HCT116 (cell line): ENCODE results near the gene PATZ1. TPM values are rescaled to one million over a fixed set of nuclear protein-coding genes. Genes with fewer than 3 reads are reported as not detected.

Experiments used
- ATAC-seq: fragments of 200-7000 bp; cut with Tn5 transposase; 2 replicates; pipeline ENCODE4 v1.9.1; 2020; ENCODE audit warnings: mild to moderate bottlenecking, moderate library complexity
- BruUV-seq: library from RNA; stranded (reverse); fragments of 400-500 nt; replicated peaks from 2 replicates; lab custom pipeline; 2021; lab: Mats Ljungman, UMichigan
- CTCF ChIA-PET: fragments of 300-600 bp; sonication (Branson Sonifier 250); formaldehyde crosslinking; loops from one replicate; lab custom pipeline; 2021; ENCODE audit warnings: antibody characterized with exemption; lab: Charles Lee
- POLR2A ChIA-PET: fragments of 300-600, 350-600 bp; sonication (Branson Sonifier 250); formaldehyde crosslinking; loops from one replicate; lab custom pipeline; 2021; ENCODE audit warnings: antibody characterized with exemption; lab: Charles Lee
- RAD21 ChIA-PET, 2 experiments: fragments of 300-600 bp; sonication (Branson Sonifier 250); formaldehyde crosslinking; loops; one replicate each; lab custom pipeline; 2023; ENCODE audit warnings: low total read pairs in 2 of 2; ENCODE audit not compliant: uncharacterized antibody in 2 of 2, unreplicated experiment in 2 of 2, low non-redundant PET in 1 of 2; lab: Charles Lee
- DNase-seq: peaks from one replicate; pipeline ENCODE4 v3.0.0-alpha.2; 2010; ENCODE audit warnings: low read depth, low spot score
- H2AFZ ChIP-seq: fragments of 200-600 bp; shearing (Covaris generic), sonication (generic); 2 replicates; pipeline ENCODE4 v1.6.1; 2017; ENCODE audit warnings: low read depth, mixed run types, mixed read lengths, antibody characterized with exemption, low read length; ENCODE audit not compliant: poor library complexity, severe bottlenecking
- H3K27ac ChIP-seq: 2 replicates; pipeline ENCODE4 v1.5.1; 2012; ENCODE audit warnings: low read depth, low read length
- H3K27me3 ChIP-seq: fragments of 200-600 bp; sonication (generic); 2 replicates; pipeline ENCODE4 v1.6.1; 2016; ENCODE audit warnings: mixed run types, low read length, mixed read lengths; ENCODE audit not compliant: insufficient read depth
- H3K36me3 ChIP-seq, 2 experiments: fragments of 200-500 bp in 1 of 2; fragments of 200-600 bp in 1 of 2; sonication (Bioruptor generic) in 1 of 2; sonication (generic) in 1 of 2; 2 replicates each; pipeline versions ENCODE4 v1.5.1 to v1.6.1; 2014 to 2016; ENCODE audit warnings: low read length in 2 of 2, inconsistent platforms in 1 of 2, mixed read lengths in 1 of 2, mixed run types in 1 of 2; ENCODE audit not compliant: insufficient read depth in 2 of 2, control insufficient read depth in 1 of 2
- H3K4me1 ChIP-seq, 2 experiments: fragments of 200-600 bp in 1 of 2; sonication (generic) in 1 of 2; 2 replicates each; pipeline versions ENCODE4 v1.5.1 to v1.6.1; 2012 to 2017; ENCODE audit warnings: low read length in 2 of 2, inconsistent platforms in 1 of 2, mild to moderate bottlenecking in 1 of 2, mixed read lengths in 1 of 2, mixed run types in 1 of 2, moderate library complexity in 1 of 2; ENCODE audit not compliant: insufficient read depth in 2 of 2, control insufficient read depth in 1 of 2
- H3K4me2 ChIP-seq: fragments of 200-600 bp; sonication (generic); 2 replicates; pipeline ENCODE4 v1.6.1; 2017; ENCODE audit warnings: mixed run types, low read length, mixed read lengths
- H3K4me3 ChIP-seq, 2 experiments: fragments of 200-600 bp in 1 of 2; sonication (generic) in 1 of 2; replicated peaks in 1 of 2; 2 replicates each; pipeline ENCODE4 v1.5.1; 2011 to 2016; ENCODE audit warnings: low read length in 2 of 2, control low read depth in 1 of 2, low read depth in 1 of 2, mild to moderate bottlenecking in 1 of 2, mixed read lengths in 1 of 2, mixed run types in 1 of 2
- H3K79me2 ChIP-seq: fragments of 200-600 bp; sonication (generic); 2 replicates; pipeline ENCODE4 v1.6.1; 2017; ENCODE audit warnings: mild to moderate bottlenecking, mixed run types, low read length, moderate library complexity, mixed read lengths; ENCODE audit not compliant: insufficient read depth
- H3K9ac ChIP-seq: fragments of 200-600 bp; sonication (generic); 2 replicates; pipeline ENCODE4 v1.6.1; 2016; ENCODE audit warnings: low read length, mixed read lengths
- H3K9me2 ChIP-seq: fragments of 200-600 bp; sonication (generic), shearing (Covaris generic); 2 replicates; pipeline ENCODE4 v1.6.1; 2017; ENCODE audit warnings: mixed run types, mild to moderate bottlenecking, moderate library complexity; ENCODE audit not compliant: insufficient read depth
- H3K9me3 ChIP-seq, 2 experiments: fragments of 200-500 bp in 1 of 2; fragments of 200-600 bp in 1 of 2; sonication (Bioruptor generic) in 1 of 2; sonication (generic) in 1 of 2; 2 replicates each; pipeline ENCODE4 v1.6.1; 2014 to 2017; ENCODE audit warnings: low read length in 2 of 2, mixed read lengths in 2 of 2, inconsistent platforms in 1 of 2, low read depth in 1 of 2, mild to moderate bottlenecking in 1 of 2, mixed run types in 1 of 2, moderate library complexity in 1 of 2; ENCODE audit not compliant: control insufficient read depth in 1 of 2, insufficient read depth in 1 of 2
- H4K20me1 ChIP-seq: fragments of 200-600 bp; sonication (generic), shearing (Covaris generic); 2 replicates; pipeline ENCODE4 v1.6.1; 2017; ENCODE audit warnings: mixed run types, mild to moderate bottlenecking, moderate library complexity; ENCODE audit not compliant: insufficient read depth
- CEBPB ChIP-seq: IDR thresholded peaks from 2 replicates; pipeline ENCODE4 v1.6.1; 2012; ENCODE audit warnings: low read depth
- EGR1 ChIP-seq: IDR thresholded peaks from 2 replicates; pipeline ENCODE4 v1.6.1; 2012; ENCODE audit warnings: low read depth
- EZH2 ChIP-seq: fragments of 200-600 bp; sonication (generic); IDR thresholded peaks from 2 replicates; pipeline ENCODE4 v1.6.1; 2017; ENCODE audit warnings: antibody characterized with exemption, mixed run types
- FOSL1 ChIP-seq: IDR thresholded peaks from 2 replicates; pipeline ENCODE4 v1.6.1; 2012; ENCODE audit warnings: low read depth
- POLR2AphosphoS5 ChIP-seq: IDR thresholded peaks from 2 replicates; pipeline ENCODE4 v1.6.1; 2011; ENCODE audit warnings: mild to moderate bottlenecking, low read depth, low read length, moderate library complexity
- SIN3A ChIP-seq: IDR thresholded peaks from 2 replicates; pipeline ENCODE4 v1.6.1; 2012; ENCODE audit warnings: low read depth
- SP1 ChIP-seq: IDR thresholded peaks from 2 replicates; pipeline ENCODE4 v1.6.1; 2012; ENCODE audit warnings: low read depth
- ZFX ChIP-seq: fragments of 450-650 bp; IDR thresholded peaks from 2 replicates; pipeline ENCODE4 v1.6.1; 2017
- ZNF274 ChIP-seq: fragments of 200-500 bp; sonication (Bioruptor generic); IDR thresholded peaks from 2 replicates; pipeline ENCODE4 v1.6.1; 2014; ENCODE audit warnings: mild to moderate bottlenecking, low read depth, low read length, inconsistent platforms
- intact Hi-C: fragments of 100-400 bp; cut with micrococcal nuclease; formaldehyde crosslinking; loops from 2 replicates; pipeline ENCODE4 v1.10.0; 2022
- total RNA-seq: library from RNA; stranded (reverse); gene quantifications from one replicate; pipeline ENCODE4 v1.2.1, GENCODE V29; 2021; ENCODE audit not compliant: unreplicated experiment
- TF ChIP-seq, protein P1 (sequence below), 3 experiments: fragments of 200-600 bp in 1 of 3; sonication (generic) in 1 of 3; IDR thresholded peaks in 2 of 3; conservative IDR thresholded peaks in 1 of 3; 2 replicates each; pipeline ENCODE4 v1.5.1; 2012 to 2017; ENCODE audit warnings: low read depth in 2 of 3, low read length in 2 of 3, antibody characterized with exemption in 1 of 3, borderline replicate concordance in 1 of 3, control low read depth in 1 of 3, mild to moderate bottlenecking in 1 of 3, mixed read lengths in 1 of 3, mixed run types in 1 of 3, moderate library complexity in 1 of 3; ENCODE audit not compliant: insufficient read depth in 1 of 3
- TF ChIP-seq, protein P2 (sequence below): IDR thresholded peaks from 2 replicates; pipeline ENCODE4 v1.6.1; 2011; ENCODE audit warnings: mild to moderate bottlenecking, low read length, moderate library complexity; ENCODE audit not compliant: insufficient replicate concordance; ENCODE audit errors: extremely low read depth
- TF ChIP-seq, protein P3 (sequence below): IDR thresholded peaks from 2 replicates; pipeline ENCODE4 v1.6.1; 2012; ENCODE audit warnings: low read depth

Gene PATZ1
- total RNA-seq, 1 experiment from 2014 or later, result 30.6 TPM

DNA sequence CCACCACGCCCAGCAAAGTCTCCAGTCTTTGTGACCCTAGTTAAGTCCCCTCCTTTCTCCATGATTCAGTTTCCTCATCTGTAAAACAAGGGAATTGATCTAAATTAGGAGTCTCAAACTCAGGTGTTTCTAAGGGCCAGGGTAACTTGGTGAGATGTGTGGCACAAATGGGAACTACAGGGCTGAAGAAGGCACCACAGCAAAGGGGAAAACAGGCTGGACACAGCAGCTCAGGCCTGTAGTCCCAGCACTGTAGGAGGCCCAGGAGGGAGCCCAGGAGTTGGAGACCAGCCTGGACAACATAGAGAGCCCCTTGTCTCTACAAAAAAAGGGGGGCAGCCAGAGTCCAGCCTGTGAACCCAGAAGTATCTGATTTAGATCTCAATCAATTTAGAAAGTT, 15.6 kb upstream of the PATZ1 start (continued):
- no peak for TF ChIP-seq FOSL1
- TF ChIP-seq, all 23 proteins: peak for 0

DNA sequence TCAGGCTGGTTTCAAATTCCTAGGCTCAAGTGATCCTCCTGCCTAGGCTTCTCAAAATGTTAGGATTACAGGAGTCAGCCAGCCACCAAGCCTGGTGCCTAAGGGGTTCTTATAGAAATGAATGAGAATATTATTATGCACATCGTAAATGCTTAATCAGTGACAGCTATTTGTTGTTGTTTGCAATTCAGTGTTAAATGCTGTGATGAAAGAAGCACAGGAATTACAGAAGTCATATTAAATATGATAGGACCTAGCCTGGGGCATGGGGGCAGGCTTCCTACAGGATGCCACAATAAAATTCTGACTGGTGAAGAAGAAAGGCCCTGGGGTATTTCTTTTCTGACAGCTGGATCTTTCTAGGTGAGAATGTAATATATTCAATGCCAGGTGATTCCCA, 13.9 kb upstream of the PATZ1 start:
- no peaks in the 10 kb centered on the region for H3K79me2 ChIP-seq
- no peak overlapping the region for H3K27ac ChIP-seq
- no TSS peak for BruUV-seq
- no peak for ATAC-seq
- no peak overlapping the region for H2AFZ ChIP-seq
- no peaks in the 10 kb centered on the region for H3K9me2 ChIP-seq
- POLR2A ChIA-PET, result no interaction called here
- H3K4me2 ChIP-seq, result no peak overlapping the region
- no peaks in the 10 kb centered on the region for H3K36me3 ChIP-seq
- DNase-seq, result no peak
- H3K9ac ChIP-seq, result no peak overlapping the region
- no peaks in the 10 kb centered on the region for H4K20me1 ChIP-seq
- RAD21 ChIA-PET, result no interaction called here
- H3K4me3 ChIP-seq, result no peak overlapping the region
- no peaks in the 10 kb centered on the region for H3K27me3 ChIP-seq
- no peaks in the 10 kb centered on the region for H3K9me3 ChIP-seq
- CTCF ChIA-PET, result no interaction called here
- no peaks in the 10 kb centered on the region for H3K4me1 ChIP-seq
- intact Hi-C loops, result no loop called here
- TF ChIP-seq, protein P1, sequence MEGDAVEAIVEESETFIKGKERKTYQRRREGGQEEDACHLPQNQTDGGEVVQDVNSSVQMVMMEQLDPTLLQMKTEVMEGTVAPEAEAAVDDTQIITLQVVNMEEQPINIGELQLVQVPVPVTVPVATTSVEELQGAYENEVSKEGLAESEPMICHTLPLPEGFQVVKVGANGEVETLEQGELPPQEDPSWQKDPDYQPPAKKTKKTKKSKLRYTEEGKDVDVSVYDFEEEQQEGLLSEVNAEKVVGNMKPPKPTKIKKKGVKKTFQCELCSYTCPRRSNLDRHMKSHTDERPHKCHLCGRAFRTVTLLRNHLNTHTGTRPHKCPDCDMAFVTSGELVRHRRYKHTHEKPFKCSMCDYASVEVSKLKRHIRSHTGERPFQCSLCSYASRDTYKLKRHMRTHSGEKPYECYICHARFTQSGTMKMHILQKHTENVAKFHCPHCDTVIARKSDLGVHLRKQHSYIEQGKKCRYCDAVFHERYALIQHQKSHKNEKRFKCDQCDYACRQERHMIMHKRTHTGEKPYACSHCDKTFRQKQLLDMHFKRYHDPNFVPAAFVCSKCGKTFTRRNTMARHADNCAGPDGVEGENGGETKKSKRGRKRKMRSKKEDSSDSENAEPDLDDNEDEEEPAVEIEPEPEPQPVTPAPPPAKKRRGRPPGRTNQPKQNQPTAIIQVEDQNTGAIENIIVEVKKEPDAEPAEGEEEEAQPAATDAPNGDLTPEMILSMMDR (IDR thresholded peaks at IDR 0.05 in 2 of 3, conservative IDR thresholded peaks at IDR 0.05 in 1 of 3; ENCODE audit: borderline replicate concordance in 1 of 3, insufficient read depth in 1 of 3, low read depth in 2 of 3, low read length in 2 of 3), result no peak

DNA sequence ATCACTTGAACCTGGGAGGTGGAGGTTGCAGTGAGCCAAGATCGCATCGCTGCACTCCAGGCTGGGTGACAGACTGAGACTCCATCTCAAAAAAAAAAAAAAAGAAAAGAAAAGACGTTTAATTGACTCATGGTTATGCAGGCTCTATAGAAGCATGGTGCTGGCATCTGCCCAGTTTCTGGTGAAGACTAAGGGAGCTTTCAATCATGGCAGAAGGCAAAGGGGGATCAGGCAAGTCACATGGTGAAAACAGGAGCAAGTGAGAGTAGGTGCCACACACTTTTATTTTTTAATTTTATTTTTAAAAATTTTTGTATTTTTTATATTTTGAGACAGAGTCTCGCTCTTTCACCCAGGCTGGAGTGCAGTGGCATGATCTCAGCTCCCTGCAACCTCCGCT, 8.4 kb upstream of the PATZ1 start:
- intact Hi-C loops, result no loop called here
- CTCF ChIA-PET, result no interaction called here
- Histone ChIP-seq H3K9ac (no peak overlapping the region), H3K36me3 (no peaks in the 10 kb centered on the region), H3K9me2 (no peaks in the 10 kb centered on the region), H3K4me1 (no peaks in the 10 kb centered on the region), H4K20me1 (no peaks in the 10 kb centered on the region), H3K4me2 (no peak overlapping the region), H3K27ac (no peak overlapping the region), H3K79me2 (no peaks in the 10 kb centered on the region), H3K4me3 (no peak overlapping the region), H2AFZ (no peak overlapping the region), H3K9me3 (no peaks in the 10 kb centered on the region), H3K27me3 (no peaks in the 10 kb centered on the region)
- ATAC-seq (no peak), DNase-seq (no peak)
- RAD21 ChIA-PET, result no interaction called here
- BruUV-seq, result no TSS peak
- POLR2A ChIA-PET, result no interaction called here
- TF ChIP-seq SP1, result no peak
- no peak for TF ChIP-seq EZH2
- TF ChIP-seq SIN3A, result no peak
- no peak for TF ChIP-seq ZNF274
- no peak for TF ChIP-seq POLR2AphosphoS5
- TF ChIP-seq, protein P2, sequence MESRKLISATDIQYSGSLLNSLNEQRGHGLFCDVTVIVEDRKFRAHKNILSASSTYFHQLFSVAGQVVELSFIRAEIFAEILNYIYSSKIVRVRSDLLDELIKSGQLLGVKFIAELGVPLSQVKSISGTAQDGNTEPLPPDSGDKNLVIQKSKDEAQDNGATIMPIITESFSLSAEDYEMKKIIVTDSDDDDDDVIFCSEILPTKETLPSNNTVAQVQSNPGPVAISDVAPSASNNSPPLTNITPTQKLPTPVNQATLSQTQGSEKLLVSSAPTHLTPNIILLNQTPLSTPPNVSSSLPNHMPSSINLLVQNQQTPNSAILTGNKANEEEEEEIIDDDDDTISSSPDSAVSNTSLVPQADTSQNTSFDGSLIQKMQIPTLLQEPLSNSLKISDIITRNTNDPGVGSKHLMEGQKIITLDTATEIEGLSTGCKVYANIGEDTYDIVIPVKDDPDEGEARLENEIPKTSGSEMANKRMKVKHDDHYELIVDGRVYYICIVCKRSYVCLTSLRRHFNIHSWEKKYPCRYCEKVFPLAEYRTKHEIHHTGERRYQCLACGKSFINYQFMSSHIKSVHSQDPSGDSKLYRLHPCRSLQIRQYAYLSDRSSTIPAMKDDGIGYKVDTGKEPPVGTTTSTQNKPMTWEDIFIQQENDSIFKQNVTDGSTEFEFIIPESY, result no peak
- TF ChIP-seq ZFX, result no peak
- TF ChIP-seq EGR1, result no peak
- no peak for TF ChIP-seq CEBPB
- TF ChIP-seq, protein P3, sequence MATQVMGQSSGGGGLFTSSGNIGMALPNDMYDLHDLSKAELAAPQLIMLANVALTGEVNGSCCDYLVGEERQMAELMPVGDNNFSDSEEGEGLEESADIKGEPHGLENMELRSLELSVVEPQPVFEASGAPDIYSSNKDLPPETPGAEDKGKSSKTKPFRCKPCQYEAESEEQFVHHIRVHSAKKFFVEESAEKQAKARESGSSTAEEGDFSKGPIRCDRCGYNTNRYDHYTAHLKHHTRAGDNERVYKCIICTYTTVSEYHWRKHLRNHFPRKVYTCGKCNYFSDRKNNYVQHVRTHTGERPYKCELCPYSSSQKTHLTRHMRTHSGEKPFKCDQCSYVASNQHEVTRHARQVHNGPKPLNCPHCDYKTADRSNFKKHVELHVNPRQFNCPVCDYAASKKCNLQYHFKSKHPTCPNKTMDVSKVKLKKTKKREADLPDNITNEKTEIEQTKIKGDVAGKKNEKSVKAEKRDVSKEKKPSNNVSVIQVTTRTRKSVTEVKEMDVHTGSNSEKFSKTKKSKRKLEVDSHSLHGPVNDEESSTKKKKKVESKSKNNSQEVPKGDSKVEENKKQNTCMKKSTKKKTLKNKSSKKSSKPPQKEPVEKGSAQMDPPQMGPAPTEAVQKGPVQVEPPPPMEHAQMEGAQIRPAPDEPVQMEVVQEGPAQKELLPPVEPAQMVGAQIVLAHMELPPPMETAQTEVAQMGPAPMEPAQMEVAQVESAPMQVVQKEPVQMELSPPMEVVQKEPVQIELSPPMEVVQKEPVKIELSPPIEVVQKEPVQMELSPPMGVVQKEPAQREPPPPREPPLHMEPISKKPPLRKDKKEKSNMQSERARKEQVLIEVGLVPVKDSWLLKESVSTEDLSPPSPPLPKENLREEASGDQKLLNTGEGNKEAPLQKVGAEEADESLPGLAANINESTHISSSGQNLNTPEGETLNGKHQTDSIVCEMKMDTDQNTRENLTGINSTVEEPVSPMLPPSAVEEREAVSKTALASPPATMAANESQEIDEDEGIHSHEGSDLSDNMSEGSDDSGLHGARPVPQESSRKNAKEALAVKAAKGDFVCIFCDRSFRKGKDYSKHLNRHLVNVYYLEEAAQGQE, result no peak
